HEK293T (cell line): ENCODE results near the gene HPCAL1.

Experiments used
- CTCF ChIA-PET: fragments of 350-600 bp; formaldehyde crosslinking; extraction: SDS; loops from one replicate; lab custom pipeline; 2021; ENCODE audit warnings: antibody characterized with exemption, inconsistent platforms; lab: Yijun Ruan, JAX
- POLR2A ChIA-PET: fragments of 350-600 bp; formaldehyde crosslinking; extraction: SDS; loops from one replicate; lab custom pipeline; 2020; ENCODE audit warnings: antibody characterized with exemption, inconsistent platforms; lab: Yijun Ruan, JAX
- DNase-seq: peaks from one replicate; pipeline ENCODE4 v3.0.0; 2012; ENCODE audit warnings: mixed read lengths; ENCODE audit errors: extremely low spot score
- ARNT ChIP-seq: fragments of 450-650 bp; IDR thresholded peaks from 2 replicates; pipeline ENCODE4 v1.6.1; 2017; ENCODE audit warnings: mild to moderate bottlenecking
- BHLHE40 ChIP-seq: fragments of 450-650 bp; IDR thresholded peaks from 2 replicates; pipeline ENCODE4 v1.6.1; 2016; ENCODE audit warnings: mild to moderate bottlenecking, moderate library complexity, borderline replicate concordance
- CTBP1 ChIP-seq: fragments of 450-650 bp; IDR thresholded peaks from 2 replicates; pipeline ENCODE4 v1.6.1; 2016; ENCODE audit warnings: borderline replicate concordance
- ELF4 ChIP-seq: fragments of 450-650 bp; IDR thresholded peaks from 2 replicates; pipeline ENCODE4 v1.6.1; 2017; ENCODE audit warnings: antibody characterized with exemption
- FOXA1 ChIP-seq: fragments of 450-650 bp; IDR thresholded peaks from 2 replicates; pipeline ENCODE4 v1.6.1; 2016; ENCODE audit warnings: mild to moderate bottlenecking
- FOXK2 ChIP-seq: fragments of 450-650 bp; IDR thresholded peaks from 2 replicates; pipeline ENCODE4 v1.6.1; 2016; ENCODE audit warnings: mild to moderate bottlenecking
- FOXM1 ChIP-seq: fragments of 450-650 bp; IDR thresholded peaks from 2 replicates; pipeline ENCODE4 v1.6.1; 2017; ENCODE audit warnings: mild to moderate bottlenecking, borderline replicate concordance
- HDGF ChIP-seq: fragments of 450-650 bp; IDR thresholded peaks from 2 replicates; pipeline ENCODE4 v1.6.1; 2017; ENCODE audit warnings: antibody characterized with exemption, borderline replicate concordance
- L3MBTL2 ChIP-seq: fragments of 450-650 bp; conservative IDR thresholded peaks from 2 replicates; pipeline ENCODE4 v1.6.1; 2016; ENCODE audit warnings: mild to moderate bottlenecking
- LEF1 ChIP-seq: fragments of 450-650 bp; IDR thresholded peaks from 2 replicates; pipeline ENCODE4 v1.6.1; 2017; ENCODE audit warnings: mild to moderate bottlenecking, borderline replicate concordance
- NFRKB ChIP-seq: fragments of 450-650 bp; IDR thresholded peaks from 2 replicates; pipeline ENCODE4 v1.6.1; 2016; ENCODE audit warnings: mild to moderate bottlenecking, moderate library complexity
- SP1 ChIP-seq: fragments of 450-650 bp; IDR thresholded peaks from 2 replicates; pipeline ENCODE4 v1.6.1; 2017
- SUZ12 ChIP-seq: fragments of 450-650 bp; IDR thresholded peaks from 2 replicates; pipeline ENCODE4 v1.6.1; 2016; ENCODE audit warnings: mild to moderate bottlenecking
- TARDBP ChIP-seq: fragments of 450-650 bp; IDR thresholded peaks from 2 replicates; pipeline ENCODE4 v1.6.1; 2016
- ZNF384 ChIP-seq: fragments of 450-650 bp; IDR thresholded peaks from 2 replicates; pipeline ENCODE4 v1.6.1; 2016
- TF ChIP-seq, protein P1 (sequence below): fragments of 450-650 bp; IDR thresholded peaks from 2 replicates; pipeline ENCODE4 v1.6.1; 2016

Gene HPCAL1

DNA sequence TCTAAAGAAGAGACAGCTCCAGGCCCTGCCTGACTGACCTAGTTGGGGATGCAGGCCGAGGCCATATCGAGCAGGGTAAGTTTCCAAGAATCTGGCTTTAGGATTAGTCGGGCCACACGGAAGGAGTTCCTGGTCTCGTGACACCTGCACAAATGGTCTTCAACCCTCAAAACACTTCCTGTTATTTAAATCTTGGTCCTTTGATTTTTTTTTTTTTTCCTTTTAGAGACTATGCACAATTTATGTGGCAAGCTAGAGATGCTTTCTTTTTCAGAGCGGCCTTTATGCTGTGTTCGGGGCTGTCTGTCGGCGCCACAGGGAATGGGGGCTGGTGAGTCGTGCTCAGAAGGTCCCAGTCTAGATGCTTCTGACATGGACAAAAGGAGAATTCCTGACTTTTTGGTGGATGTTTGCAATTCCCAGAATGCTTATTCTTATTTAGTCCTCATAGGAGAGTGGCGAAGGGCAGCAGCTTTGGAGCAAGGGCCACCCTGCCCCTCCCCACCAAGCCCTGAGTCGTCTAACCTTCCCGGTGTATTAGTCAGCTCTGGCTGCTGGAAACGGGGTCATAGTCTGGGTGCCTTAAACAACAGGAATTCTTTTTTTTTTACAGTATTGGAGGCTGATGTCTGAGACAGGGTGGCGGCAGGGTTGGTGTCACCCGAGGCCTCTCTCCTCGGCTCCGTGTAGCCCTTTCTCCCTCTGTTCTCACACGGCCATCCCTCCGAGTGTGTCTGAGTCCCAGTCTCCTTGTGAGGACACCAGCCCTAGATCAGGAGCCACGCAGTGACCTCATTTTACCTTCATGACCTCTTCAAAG lies 27.4 kb downstream of the HPCAL1 start:
- POLR2A ChIA-PET, result no interaction called here
- DNase-seq, result no peak
- CTCF ChIA-PET, result no interaction called here
- no peak for TF ChIP-seq CTBP1
- TF ChIP-seq LEF1, result no peak
- TF ChIP-seq SUZ12, result no peak
- no peak for TF ChIP-seq L3MBTL2
- TF ChIP-seq FOXM1, result no peak
- no peak for TF ChIP-seq ARNT
- no peak for TF ChIP-seq NFRKB
- no peak for TF ChIP-seq TARDBP
- no peak for TF ChIP-seq FOXK2
- TF ChIP-seq, protein P1, sequence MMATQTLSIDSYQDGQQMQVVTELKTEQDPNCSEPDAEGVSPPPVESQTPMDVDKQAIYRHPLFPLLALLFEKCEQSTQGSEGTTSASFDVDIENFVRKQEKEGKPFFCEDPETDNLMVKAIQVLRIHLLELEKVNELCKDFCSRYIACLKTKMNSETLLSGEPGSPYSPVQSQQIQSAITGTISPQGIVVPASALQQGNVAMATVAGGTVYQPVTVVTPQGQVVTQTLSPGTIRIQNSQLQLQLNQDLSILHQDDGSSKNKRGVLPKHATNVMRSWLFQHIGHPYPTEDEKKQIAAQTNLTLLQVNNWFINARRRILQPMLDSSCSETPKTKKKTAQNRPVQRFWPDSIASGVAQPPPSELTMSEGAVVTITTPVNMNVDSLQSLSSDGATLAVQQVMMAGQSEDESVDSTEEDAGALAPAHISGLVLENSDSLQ, result no peak
- no peak for TF ChIP-seq HDGF
- TF ChIP-seq SP1, result no peak
- TF ChIP-seq ELF4, result no peak
- TF ChIP-seq FOXA1, result no peak

DNA sequence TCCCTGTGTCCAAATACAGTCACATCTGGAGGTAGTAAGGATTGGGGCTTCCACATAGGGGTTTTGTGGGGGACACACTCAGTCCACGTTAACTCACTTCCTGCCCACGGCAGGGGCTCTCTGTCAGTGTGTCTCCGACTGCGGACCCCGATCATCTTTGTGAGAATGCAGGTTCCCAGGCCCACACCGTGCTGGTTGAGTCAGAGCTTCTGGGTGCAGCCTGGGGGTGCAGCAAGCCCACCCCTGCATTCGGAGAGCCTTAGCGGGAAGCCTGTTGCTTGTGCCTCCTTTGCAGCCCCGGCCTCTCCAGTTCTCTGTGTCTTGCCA lies 28.0 kb downstream of the HPCAL1 start:
- no peak for TF ChIP-seq SUZ12
- TF ChIP-seq NFRKB, result no peak
- TF ChIP-seq CTBP1, result no peak
- TF ChIP-seq L3MBTL2, result no peak
- TF ChIP-seq ELF4, result no peak
- no peak for TF ChIP-seq LEF1
- no peak for TF ChIP-seq FOXM1
- TF ChIP-seq, protein P1, result no peak
- no peak for TF ChIP-seq FOXK2
- TF ChIP-seq BHLHE40, result no peak
- TF ChIP-seq HDGF, result no peak
- no peak for TF ChIP-seq FOXA1
- TF ChIP-seq SP1, result no peak
- no peak for TF ChIP-seq TARDBP
- TF ChIP-seq ZNF384, result no peak
- no peak for TF ChIP-seq ARNT
- ChIA-PET CTCF (no interaction called here), POLR2A (no interaction called here)
- DNase-seq, result no peak

DNA sequence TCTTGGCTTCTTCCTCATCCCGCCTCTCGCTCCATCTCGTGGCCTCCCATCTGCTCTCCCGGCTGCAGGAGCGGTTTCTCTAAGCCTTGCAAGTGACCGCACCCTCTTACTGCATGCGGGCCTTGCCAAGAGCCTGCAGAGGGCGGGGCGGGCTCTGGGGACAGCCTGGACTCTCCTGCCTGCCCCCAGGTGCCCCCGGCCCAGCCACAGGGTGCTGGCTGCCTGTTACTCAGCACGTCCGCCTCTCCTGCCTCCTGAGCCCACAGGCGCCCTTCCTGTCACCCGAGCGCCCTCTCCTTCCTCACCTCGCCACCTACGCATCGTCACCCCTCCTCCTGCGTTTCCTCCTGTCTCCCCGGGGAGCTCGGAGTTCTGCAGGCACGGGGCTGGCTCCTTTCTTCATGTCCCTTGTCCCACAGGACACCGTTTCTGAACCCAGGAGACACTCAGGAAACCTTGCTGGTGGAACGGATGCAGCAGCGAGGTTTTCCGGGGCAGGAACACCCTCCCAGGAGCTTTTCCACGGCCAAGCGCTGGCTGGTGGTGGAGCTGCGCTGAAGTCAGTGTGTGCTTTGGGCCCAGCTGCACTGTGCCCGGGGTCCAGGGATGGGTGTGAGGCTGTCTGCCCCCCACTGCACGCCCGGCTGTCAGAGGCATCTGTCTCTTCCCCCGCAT lies 28.5 kb downstream of the HPCAL1 start:
- POLR2A ChIA-PET, result interaction anchor here (1.2 kb wide), 1 partner anchor 28 kb away, joined by 4 read pairs; no protein-coding TSS in a partner anchor
- CTCF ChIA-PET, result interaction anchor here (1.1 kb wide), 1 partner anchor 77 kb away, joined by 3 read pairs; no protein-coding TSS in a partner anchor
- TF ChIP-seq LEF1, result no peak
- no peak for TF ChIP-seq SP1
- TF ChIP-seq ARNT, result no peak
- TF ChIP-seq L3MBTL2, result no peak
- TF ChIP-seq, protein P1, result no peak
- TF ChIP-seq FOXA1, result no peak
- no peak for TF ChIP-seq ELF4
- no peak for TF ChIP-seq TARDBP
- TF ChIP-seq SUZ12, result no peak
- TF ChIP-seq NFRKB, result no peak
- no peak for DNase-seq

DNA sequence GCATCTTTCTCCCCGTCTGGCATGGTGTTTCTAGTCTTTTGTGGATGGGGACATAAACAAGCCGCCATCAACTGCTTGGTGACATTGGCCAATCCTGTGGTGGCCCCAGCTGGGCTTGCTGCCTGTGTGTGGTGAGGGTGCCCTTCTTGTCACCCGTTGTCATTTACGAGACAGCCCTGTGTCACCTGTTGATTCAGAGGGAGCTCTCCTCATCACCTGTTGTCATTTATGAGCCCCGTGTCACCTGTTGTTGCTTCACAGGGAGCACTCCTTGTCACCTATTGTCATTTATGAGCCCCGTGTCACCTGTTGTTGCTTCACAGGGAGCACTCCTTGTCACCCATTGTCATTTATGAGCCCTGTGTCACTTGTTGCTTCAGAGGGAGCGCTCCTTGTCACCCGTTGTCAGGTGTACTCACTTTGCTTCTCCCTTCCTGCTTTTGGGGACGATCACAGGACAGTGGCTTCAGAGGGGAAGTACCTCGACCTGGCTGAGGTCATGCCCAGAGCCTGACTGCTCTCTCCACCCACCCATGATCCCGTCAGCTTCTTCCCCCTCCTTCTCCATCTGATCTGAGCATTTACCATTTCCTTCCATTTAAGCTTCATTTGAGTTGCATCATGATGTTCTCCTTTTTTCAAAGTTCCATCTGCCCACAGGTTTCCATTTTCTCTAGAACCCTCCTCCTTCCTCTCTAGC lies 29.1 kb downstream of the HPCAL1 start:
- TF ChIP-seq BHLHE40 (no peak), CTBP1 (no peak), NFRKB (no peak), LEF1 (no peak), FOXA1 (no peak), SP1 (no peak), ELF4 (no peak), SUZ12 (no peak), FOXK2 (no peak), HDGF (no peak), TARDBP (no peak), L3MBTL2 (no peak), FOXM1 (no peak), ARNT (no peak), ZNF384 (no peak)
- TF ChIP-seq, protein P1, result no peak
- CTCF ChIA-PET, result interaction anchor here (1.1 kb wide), 1 partner anchor 77 kb away, joined by 3 read pairs; no protein-coding TSS in a partner anchor
- no peak for DNase-seq
- POLR2A ChIA-PET, result interaction anchor here (1.2 kb wide), 1 partner anchor 28 kb away, joined by 4 read pairs; no protein-coding TSS in a partner anchor
